ENCODE results near the gene MYO16. TPM values are rescaled to one million over a fixed set of nuclear protein-coding genes. Genes with fewer than 3 reads are reported as not detected.

MYO16 gene
- total RNA-seq, 4 donors from 2014 or later, result 0.54 to 3.8 (median 1.5) TPM

- TF ChIP-seq POLR2AphosphoS5 (IDR thresholded peaks at IDR 0.05), result no peak
- TF ChIP-seq CTCF (IDR thresholded peaks at IDR 0.05), result no peak
- TF ChIP-seq EP300 (IDR thresholded peaks at IDR 0.05), result no peak
- no peak for TF ChIP-seq POLR2A (IDR thresholded peaks at IDR 0.05)
- WGBS, 2 donors (ENCODE audit: low coverage in 1 of 2), result 45 to 58% methylated on average over 2 to 4 of the region's 4 CpGs
- H3K9me3 ChIP-seq, result peaks cover 0 to 17% (median 0%) of the 10 kb centered on the region in 3 donors
- no peak overlapping the region for H3K4me3 ChIP-seq
- no peaks in the 10 kb centered on the region for H3K4me1 ChIP-seq
- H3K27me3 ChIP-seq, result no peaks in the 10 kb centered on the region
- ATAC-seq, result no peak
- no peak overlapping the region for H3K27ac ChIP-seq
- no peaks in the 10 kb centered on the region for H3K36me3 ChIP-seq
These were observed 198.2 kb downstream of the MYO16 start for GRCh38 chr13:108827646-108828045.

GRCh38 chr13:108828086-108828815 is 198.8 kb downstream of the MYO16 start:
- ATAC-seq, result no peak
- TF ChIP-seq CTCF (IDR thresholded peaks at IDR 0.05), result no peak
- no peak for TF ChIP-seq EP300 (IDR thresholded peaks at IDR 0.05)
- TF ChIP-seq POLR2A (IDR thresholded peaks at IDR 0.05), result no peak
- no peak for TF ChIP-seq POLR2AphosphoS5 (IDR thresholded peaks at IDR 0.05)
- H3K36me3 ChIP-seq, result no peaks in the 10 kb centered on the region
- no peaks in the 10 kb centered on the region for H3K27me3 ChIP-seq
- peaks cover 0 to 17% (median 0%) of the 10 kb centered on the region in 3 donors for H3K9me3 ChIP-seq
- WGBS, 2 donors (ENCODE audit: low coverage in 1 of 2), result 80 to 97% methylated on average over 6 to 9 of the region's 9 CpGs
- no peak overlapping the region for H3K4me3 ChIP-seq
- no peak overlapping the region for H3K27ac ChIP-seq
- H3K4me1 ChIP-seq, result no peaks in the 10 kb centered on the region

GRCh38 chr13:108830916-108831315 is 201.5 kb downstream of the MYO16 start:
- Histone ChIP-seq H3K27ac (no peak overlapping the region), H3K27me3 (no peaks in the 10 kb centered on the region), H3K4me3 (no peak overlapping the region), H3K36me3 (no peaks in the 10 kb centered on the region), H3K4me1 (no peaks in the 10 kb centered on the region), H3K9me3 (peaks cover 0 to 17% (median 0%) of the 10 kb centered on the region in 3 donors)
- TF ChIP-seq CTCF (IDR thresholded peaks at IDR 0.05) (no peak), POLR2A (IDR thresholded peaks at IDR 0.05) (no peak), POLR2AphosphoS5 (IDR thresholded peaks at IDR 0.05) (no peak), EP300 (IDR thresholded peaks at IDR 0.05) (no peak)
- no peak for ATAC-seq
- WGBS, 2 donors (ENCODE audit: low coverage in 1 of 2), result 60 to 82% methylated on average over 3 of the region's 3 CpGs

GRCh38 chr13:108833531-108833930 is 204.1 kb downstream of the MYO16 start:
- Histone ChIP-seq H3K36me3 (no peaks in the 10 kb centered on the region), H3K9me3 (peaks cover 0 to 11% (median 0%) of the 10 kb centered on the region in 3 donors), H3K4me1 (no peaks in the 10 kb centered on the region), H3K27me3 (no peaks in the 10 kb centered on the region), H3K4me3 (no peak overlapping the region), H3K27ac (no peak overlapping the region)
- TF ChIP-seq POLR2AphosphoS5 (IDR thresholded peaks at IDR 0.05) (no peak), POLR2A (IDR thresholded peaks at IDR 0.05) (no peak), CTCF (IDR thresholded peaks at IDR 0.05) (no peak), EP300 (IDR thresholded peaks at IDR 0.05) (no peak)
- WGBS, 2 donors (ENCODE audit: low coverage in 1 of 2), result 62 to 100% methylated on average over 1 of the region's 1 CpG
- no peak for ATAC-seq

- H3K4me1 ChIP-seq, result no peaks in the 10 kb centered on the region
- 91 to 100% methylated on average over 1 of the region's 1 CpG for WGBS, 2 donors (ENCODE audit: low coverage in 1 of 2)
- ATAC-seq, result no peak
These were observed 204.8 kb downstream of the MYO16 start for GRCh38 chr13:108834193-108834592.

More at GRCh38 chr13:108834193-108834592, 204.8 kb downstream of the MYO16 start:
- Histone ChIP-seq H3K9me3 (peaks cover 0 to 4% (median 0%) of the 10 kb centered on the region in 3 donors), H3K27ac (no peak overlapping the region), H3K4me3 (no peak overlapping the region), H3K27me3 (no peaks in the 10 kb centered on the region), H3K36me3 (no peaks in the 10 kb centered on the region)
- TF ChIP-seq POLR2A (IDR thresholded peaks at IDR 0.05) (no peak), CTCF (IDR thresholded peaks at IDR 0.05) (no peak)

All from gastroesophageal sphincter (tissue), 4 donors.